CD4-positive, alpha-beta memory T cell (primary cell): ENCODE measurements around the gene BLVRB. TPM values are rescaled to one million over a fixed set of nuclear protein-coding genes. Genes with fewer than 3 reads are reported as not detected.
A peak's percentile ranks its signal among the peaks of the same experiment; 100 is the strongest.
"Not testable (repeated sequence)": the region's sequence is repeated elsewhere in the genome, so short reads cannot be mapped to it uniquely, and the experiment has no call there.

Source experiments
- CTCF ChIA-PET: fragments of 350-600 bp; sonication (Branson Sonifier 250); formaldehyde crosslinking; loops from one replicate; lab custom pipeline; 2021; ENCODE audit warnings: inconsistent platforms; ENCODE audit not compliant: partially characterized antibody; lab: Charles Lee
- POLR2A ChIA-PET: fragments of 350-600 bp; sonication (Branson Sonifier 250); formaldehyde crosslinking; loops from one replicate; lab custom pipeline; 2021; ENCODE audit not compliant: partially characterized antibody; lab: Charles Lee
- DNase-seq, 5 donors: peaks; one replicate each; pipeline versions ENCODE4 v3.0.0 to v3.0.0-alpha.2; 2020 to 2022; ENCODE audit warnings: mixed read lengths in 1 of 5
- H3K27ac ChIP-seq: one replicate; pipeline ENCODE4 v1.7.0; 2013; ENCODE audit warnings: low read depth, low read length
- H3K27me3 ChIP-seq: 2 replicates; pipeline ENCODE4 v1.7.0; 2013; ENCODE audit warnings: mild to moderate bottlenecking, low read length, moderate library complexity; ENCODE audit not compliant: insufficient read depth
- H3K36me3 ChIP-seq: 2 replicates; pipeline ENCODE4 v1.7.0; 2013; ENCODE audit warnings: mild to moderate bottlenecking, low read length, moderate library complexity; ENCODE audit not compliant: insufficient read depth
- H3K4me1 ChIP-seq: 2 replicates; pipeline ENCODE4 v1.7.0; 2013; ENCODE audit warnings: mild to moderate bottlenecking, low read length, moderate library complexity; ENCODE audit not compliant: insufficient read depth
- H3K4me3 ChIP-seq, 2 donors: one replicate each; pipeline ENCODE4 v1.7.0; 2013; ENCODE audit warnings: low read length in 2 of 2, mild to moderate bottlenecking in 1 of 2
- H3K9me3 ChIP-seq, 2 donors: one replicate each; pipeline ENCODE4 v1.7.0; 2013; ENCODE audit warnings: low read length in 2 of 2, control low read depth in 1 of 2; ENCODE audit not compliant: control insufficient read depth in 1 of 2
- H3K27ac Mint-ChIP-seq, 7 donors: one replicate each; pipeline ENCODE4 v1.8.0; 2020 to 2021; ENCODE audit warnings: mixed read lengths in 7 of 7, mild to moderate bottlenecking in 6 of 7, inconsistent platforms in 3 of 7, moderate library complexity in 3 of 7
- H3K27me3 Mint-ChIP-seq, 2 donors: one replicate each; pipeline ENCODE4 v1.8.0; 2020 to 2021; ENCODE audit warnings: mixed read lengths in 2 of 2
- H3K36me3 Mint-ChIP-seq, 2 donors: one replicate each; pipeline ENCODE4 v1.8.0; 2020 to 2021; ENCODE audit warnings: mixed read lengths in 2 of 2, inconsistent platforms in 1 of 2, mild to moderate bottlenecking in 1 of 2
- H3K4me1 Mint-ChIP-seq, 4 donors: one replicate each; pipeline ENCODE4 v1.8.0; 2020 to 2021; ENCODE audit warnings: mixed read lengths in 4 of 4, mild to moderate bottlenecking in 1 of 4
- H3K4me3 Mint-ChIP-seq, 8 donors: one replicate each; pipeline ENCODE4 v1.8.0; 2020 to 2021; ENCODE audit warnings: mixed read lengths in 8 of 8, mild to moderate bottlenecking in 7 of 8, moderate library complexity in 6 of 8, inconsistent platforms in 3 of 8
- H3K9me3 Mint-ChIP-seq, 8 donors: one replicate each; pipeline ENCODE4 v1.8.0; 2020 to 2021; ENCODE audit warnings: mixed read lengths in 8 of 8, mild to moderate bottlenecking in 5 of 8, inconsistent platforms in 3 of 8, moderate library complexity in 1 of 8
- intact Hi-C: fragments of 100-400 bp; cut with micrococcal nuclease; formaldehyde crosslinking; loops from one replicate; pipeline ENCODE4 v1.15.1; 2023
- polyA plus RNA-seq, 2 donors: library from polyadenylated mRNA; unstranded; fragments of 300-500 nt; fragmentation: Illumina TruSeq; gene quantifications; one replicate each; pipeline ENCODE4 v1.2.3, GENCODE V29; 2021
- total RNA-seq, 2 experiments: library from RNA; stranded (reverse); gene quantifications; one replicate each; pipeline ENCODE4 v1.2.3, GENCODE V29; 2021

The BLVRB gene
- total and polyA plus RNA-seq, 4 experiments from 2014 or later, result 12.3 to 34.6 (median 20.8) TPM

DNA sequence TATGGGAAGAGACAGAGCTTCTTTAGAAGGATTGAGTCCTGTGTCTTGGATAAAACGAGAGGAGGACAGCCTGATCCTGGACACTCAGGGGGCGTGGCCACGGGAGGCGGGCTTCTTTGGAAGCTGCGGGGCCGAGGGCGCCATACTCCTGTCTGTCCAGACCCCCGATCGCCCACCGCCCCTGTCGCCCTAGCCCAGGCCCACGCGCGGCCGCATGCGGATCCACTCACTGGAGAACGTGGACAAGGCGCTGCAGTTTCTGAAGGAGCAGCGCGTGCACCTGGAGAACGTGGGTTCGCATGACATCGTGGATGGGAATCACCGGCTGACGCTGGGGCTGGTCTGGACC lies 24.3 kb upstream of the BLVRB start:
- intact Hi-C loops, result no loop called here
- no peak overlapping the region for H3K27ac Mint-ChIP-seq
- POLR2A ChIA-PET, result no interaction called here
- H3K4me1 ChIP-seq, result no peaks in the 10 kb centered on the region
- peaks cover 0 to 7% (median 4%) of the 10 kb centered on the region in 4 donors for H3K4me1 Mint-ChIP-seq
- no peak for DNase-seq
- H3K36me3 Mint-ChIP-seq, result no peaks in the 10 kb centered on the region
- H3K36me3 ChIP-seq, result no peaks in the 10 kb centered on the region
- CTCF ChIA-PET, result no interaction called here
- H3K27me3 Mint-ChIP-seq, result peaks cover 16 to 20% of the 10 kb centered on the region in 2 donors
- H3K27me3 ChIP-seq, result peaks cover 3% of the 10 kb centered on the region
- no peaks in the 10 kb centered on the region for H3K9me3 Mint-ChIP-seq
- H3K27ac ChIP-seq, result no peak overlapping the region
- no peak overlapping the region for H3K4me3 ChIP-seq
- H3K9me3 ChIP-seq, result no peaks in the 10 kb centered on the region
- no peak overlapping the region for H3K4me3 Mint-ChIP-seq

DNA sequence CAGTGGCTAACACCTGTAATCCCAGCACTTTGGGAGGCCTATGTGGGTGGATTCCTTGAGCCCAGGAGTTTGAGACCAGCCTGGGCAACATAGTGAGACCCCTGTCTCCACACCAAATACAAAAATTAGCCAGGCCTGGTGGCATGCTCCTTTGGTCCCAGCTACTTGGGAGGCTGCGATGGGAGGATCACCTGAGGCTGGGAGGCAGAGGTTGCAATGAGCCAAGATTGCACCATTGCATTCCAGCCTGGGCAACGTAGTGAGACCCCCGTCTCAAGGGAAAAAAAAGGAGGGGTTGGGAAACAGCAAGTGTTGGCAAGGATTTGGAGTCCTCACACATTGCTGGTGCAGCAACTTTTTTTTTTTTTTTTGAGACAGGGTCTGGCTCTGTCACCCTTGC lies 20.5 kb upstream of the BLVRB start:
- no peak overlapping the region for H3K4me3 ChIP-seq
- CTCF ChIA-PET, result no interaction called here
- POLR2A ChIA-PET, result no interaction called here
- H3K27me3 ChIP-seq, result peaks cover 3% of the 10 kb centered on the region
- H3K27ac Mint-ChIP-seq, result peak overlapping the region in 1 of 7 donors; percentile 48
- H3K9me3 Mint-ChIP-seq, result no peaks in the 10 kb centered on the region
- peaks cover 0 to 7% (median 4%) of the 10 kb centered on the region in 4 donors for H3K4me1 Mint-ChIP-seq
- H3K9me3 ChIP-seq, result no peaks in the 10 kb centered on the region
- peaks cover 15 to 17% of the 10 kb centered on the region in 2 donors for H3K27me3 Mint-ChIP-seq
- no peak overlapping the region for H3K4me3 Mint-ChIP-seq
- no peak for DNase-seq
- intact Hi-C loops, result no loop called here
- no peaks in the 10 kb centered on the region for H3K4me1 ChIP-seq
- H3K36me3 Mint-ChIP-seq, result no peaks in the 10 kb centered on the region
- H3K36me3 ChIP-seq, result no peaks in the 10 kb centered on the region
- H3K27ac ChIP-seq, result no peak overlapping the region

DNA sequence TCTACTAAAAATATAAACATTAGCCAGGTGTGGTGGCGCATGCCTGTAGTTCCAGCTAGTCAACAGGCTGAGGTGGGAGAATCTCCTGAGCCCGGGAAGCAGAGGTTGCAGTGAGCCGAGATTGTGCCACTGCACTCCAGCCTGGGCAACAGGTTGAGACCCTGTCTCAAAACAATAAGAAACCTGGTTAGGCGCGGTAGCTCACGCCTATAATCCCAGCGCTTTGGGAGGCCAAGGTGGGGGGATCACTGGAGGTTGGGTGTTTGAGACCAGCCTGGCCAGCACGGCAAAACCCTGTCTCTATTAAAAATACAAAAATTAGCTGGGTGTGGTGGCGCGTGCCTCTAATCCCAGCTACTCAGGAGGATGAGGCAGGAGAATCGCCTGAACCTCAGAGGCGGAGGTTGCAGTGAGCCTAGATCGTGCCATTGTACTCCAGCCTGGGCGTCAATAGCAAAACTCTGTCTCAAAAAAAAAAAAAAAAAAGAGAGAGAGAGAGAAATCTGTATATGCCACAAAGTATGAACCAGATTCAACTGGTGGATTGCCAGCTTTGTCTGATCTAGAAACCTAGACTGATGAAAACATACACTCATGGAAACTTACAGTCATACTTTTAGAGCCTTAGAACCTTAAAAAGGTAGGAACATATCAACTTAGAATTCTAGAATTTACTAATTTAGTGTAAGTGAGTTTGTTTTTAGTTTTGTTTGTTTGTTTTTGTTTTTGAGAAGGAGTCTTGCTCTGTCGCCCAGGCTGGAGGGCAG lies 10.5 kb upstream of the BLVRB start:
- H3K9me3 Mint-ChIP-seq, H3K27ac Mint-ChIP-seq, H3K4me1 ChIP-seq, H3K36me3 ChIP-seq, H3K4me3 ChIP-seq, POLR2A ChIA-PET, H3K4me3 Mint-ChIP-seq, H3K36me3 Mint-ChIP-seq, H3K27ac ChIP-seq, DNase-seq, H3K4me1 Mint-ChIP-seq, H3K27me3 ChIP-seq, intact Hi-C loops, H3K9me3 ChIP-seq: not testable (repeated sequence)
- CTCF ChIA-PET, result interaction anchor here (1.5 kb wide), 1 partner anchor 12 kb away, joined by 3 read pairs; no protein-coding TSS in a partner anchor
- peaks cover 0 to 11% of the 10 kb centered on the region in 2 donors for H3K27me3 Mint-ChIP-seq

DNA sequence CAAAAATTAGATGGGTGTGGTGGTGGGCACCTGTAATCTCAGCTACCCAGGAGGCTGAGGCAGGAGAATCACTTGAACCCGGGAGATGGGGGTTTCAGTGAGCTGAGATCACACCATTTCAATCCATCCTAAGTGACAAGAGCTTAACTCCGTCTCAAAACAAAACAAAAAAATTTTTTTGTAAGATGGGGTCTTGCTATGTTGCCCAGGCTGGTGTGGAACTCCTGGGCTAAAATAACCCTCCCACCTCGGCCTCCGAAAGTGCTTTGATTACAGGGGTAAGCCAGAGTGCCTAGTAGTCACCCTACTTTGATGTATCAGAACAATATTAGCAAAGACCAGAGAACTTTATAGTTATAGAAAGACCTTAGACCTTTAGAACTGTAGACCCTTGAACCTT lies 9.2 kb upstream of the BLVRB start:
- Histone ChIP-seq H3K4me3 (no peak overlapping the region), H3K4me1 (no peaks in the 10 kb centered on the region), H3K9me3 (no peaks in the 10 kb centered on the region), H3K27ac (no peak overlapping the region), H3K36me3 (no peaks in the 10 kb centered on the region), H3K27me3 (no peaks in the 10 kb centered on the region)
- Mint-ChIP-seq H3K27ac (no peak overlapping the region), H3K27me3 (peaks cover 0 to 13% of the 10 kb centered on the region in 2 donors), H3K36me3 (no peaks in the 10 kb centered on the region), H3K4me1 (no peaks in the 10 kb centered on the region), H3K9me3 (peaks cover 0 to 2% (median 0%) of the 10 kb centered on the region in 8 donors), H3K4me3 (no peak overlapping the region)
- ChIA-PET POLR2A (no interaction called here), CTCF (interaction anchor here (1.2 to 2.7 kb wide), 2 partner anchors 10 to 54 kb away, joined by 3 to 13 read pairs; partner anchors contain the start of gene BLVRB)
- intact Hi-C loops, result no loop called here
- DNase-seq, result no peak

DNA sequence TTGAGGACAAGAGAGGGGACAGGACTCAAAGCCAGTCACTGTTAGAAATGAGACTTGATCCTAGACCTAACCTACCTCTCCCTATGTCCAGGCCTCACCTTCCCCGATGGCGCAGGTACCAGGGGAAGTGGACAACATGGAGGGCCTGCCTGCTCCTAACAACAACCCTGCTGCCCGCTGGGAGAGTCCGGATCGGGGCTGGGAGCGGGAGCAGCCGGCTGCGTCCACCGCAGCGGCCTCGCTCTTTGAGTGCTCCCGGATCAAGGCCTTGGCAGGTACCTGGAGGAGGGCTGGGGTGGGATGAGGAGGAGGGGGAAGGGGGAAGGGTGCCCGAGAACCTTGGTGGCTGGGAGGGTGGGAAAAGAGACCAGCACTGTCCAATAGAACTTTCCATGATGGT lies 7.0 kb upstream of the BLVRB start:
- H3K9me3 Mint-ChIP-seq, result peaks cover 0 to 2% (median 0%) of the 10 kb centered on the region in 8 donors
- POLR2A ChIA-PET, result no interaction called here
- CTCF ChIA-PET, result interaction anchor here (2.7 kb wide), 1 partner anchor 7 kb away, joined by 13 read pairs; the partner anchor contains the start of gene BLVRB
- no peaks in the 10 kb centered on the region for H3K36me3 Mint-ChIP-seq
- H3K4me1 ChIP-seq, result peaks cover 3% of the 10 kb centered on the region
- no peaks in the 10 kb centered on the region for H3K9me3 ChIP-seq
- peaks cover 0 to 18% of the 10 kb centered on the region in 2 donors for H3K27me3 Mint-ChIP-seq
- no peak overlapping the region for H3K27ac Mint-ChIP-seq
- H3K27me3 ChIP-seq, result no peaks in the 10 kb centered on the region
- H3K4me1 Mint-ChIP-seq, result no peaks in the 10 kb centered on the region
- intact Hi-C loops, result no loop called here
- no peaks in the 10 kb centered on the region for H3K36me3 ChIP-seq
- H3K4me3 ChIP-seq, result no peak overlapping the region
- no peak for DNase-seq
- H3K27ac ChIP-seq, result no peak overlapping the region
- no peak overlapping the region for H3K4me3 Mint-ChIP-seq

DNA sequence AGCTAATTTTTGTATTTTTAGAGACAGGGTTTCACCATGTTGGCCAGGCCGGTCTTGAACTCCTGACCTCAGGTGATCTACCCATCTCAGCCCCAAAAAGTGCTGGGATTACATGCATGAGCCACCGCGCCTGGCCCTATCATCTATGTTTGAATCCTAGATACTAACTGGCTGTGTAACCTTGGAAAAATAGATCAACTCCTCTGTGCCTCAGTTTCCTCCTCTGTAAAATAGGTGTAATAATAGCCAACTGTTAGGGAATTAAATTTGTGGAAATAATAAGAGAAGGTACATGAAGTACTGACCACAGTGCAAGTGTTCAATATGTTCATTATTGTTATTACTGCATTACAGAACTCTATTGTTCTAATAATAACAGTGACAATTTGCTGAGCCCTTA lies 5.6 kb upstream of the BLVRB start:
- intact Hi-C loops, result no loop called here
- POLR2A ChIA-PET, result no interaction called here

DNA sequence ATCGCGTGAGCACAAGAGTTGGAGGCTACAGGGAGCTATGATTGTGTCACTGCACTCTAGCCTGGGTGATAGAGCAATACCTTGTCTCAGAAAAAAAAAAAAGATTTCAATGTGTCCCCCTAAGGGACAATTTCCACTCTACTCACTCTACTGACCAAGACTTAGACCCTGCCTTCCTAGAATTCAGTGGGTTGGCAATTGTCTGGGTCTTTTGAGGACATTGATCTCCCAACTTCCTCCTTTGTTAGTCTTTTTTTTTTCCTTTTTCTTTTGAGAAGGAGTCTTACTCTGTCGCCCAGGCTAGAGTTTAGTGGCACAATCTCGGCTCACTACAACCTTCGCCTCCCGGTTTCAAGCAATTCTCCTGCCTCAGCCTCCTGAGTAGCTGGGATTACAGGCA lies 3.5 kb upstream of the BLVRB start:
- Histone ChIP-seq H3K27ac (no peak overlapping the region), H3K36me3 (no peaks in the 10 kb centered on the region), H3K4me1 (peaks cover 28% of the 10 kb centered on the region), H3K9me3 (no peaks in the 10 kb centered on the region), H3K27me3 (no peaks in the 10 kb centered on the region), H3K4me3 (no peak overlapping the region)
- H3K27ac Mint-ChIP-seq, result peak overlapping the region in 3 of 7 donors; percentile 14 to 53 (median 32)
- POLR2A ChIA-PET, result no interaction called here
- no peak for DNase-seq
- H3K4me3 Mint-ChIP-seq, result peak overlapping the region in 2 of 8 donors; percentile 30
- CTCF ChIA-PET, result interaction anchor here (1.2 kb wide), 1 partner anchor 48 kb away, joined by 7 read pairs; no protein-coding TSS in a partner anchor
- intact Hi-C loops, result loop anchor here (5.0 kb wide), 1 partner anchor 67 kb away; no protein-coding TSS in a partner anchor
- H3K27me3 Mint-ChIP-seq, result peaks cover 6 to 20% of the 10 kb centered on the region in 2 donors
- peaks cover 18 to 27% (median 24%) of the 10 kb centered on the region in 4 donors for H3K4me1 Mint-ChIP-seq
- H3K36me3 Mint-ChIP-seq, result peaks cover 4 to 6% of the 10 kb centered on the region in 2 donors
- H3K9me3 Mint-ChIP-seq, result peaks cover 0 to 2% (median 0%) of the 10 kb centered on the region in 8 donors

More for the DNA sequence above, 5.6 kb upstream of the BLVRB start:
- no peak overlapping the region for H3K4me3 ChIP-seq
- peaks cover 0 to 4% (median 0%) of the 10 kb centered on the region in 8 donors for H3K9me3 Mint-ChIP-seq
- no peak overlapping the region for H3K4me3 Mint-ChIP-seq
- CTCF ChIA-PET, result interaction anchor here (1.7 kb wide), 1 partner anchor 51 kb away, joined by 5 read pairs; no protein-coding TSS in a partner anchor
- peak overlapping the region in 1 of 7 donors; percentile 29 for H3K27ac Mint-ChIP-seq
- H3K4me1 ChIP-seq, result peaks cover 14% of the 10 kb centered on the region
- H3K36me3 ChIP-seq, result no peaks in the 10 kb centered on the region
- peaks cover 6 to 7% (median 7%) of the 10 kb centered on the region in 4 donors for H3K4me1 Mint-ChIP-seq
- H3K27ac ChIP-seq, result no peak overlapping the region
- H3K27me3 Mint-ChIP-seq, result peaks cover 6 to 21% of the 10 kb centered on the region in 2 donors
- H3K27me3 ChIP-seq, result no peaks in the 10 kb centered on the region
- no peaks in the 10 kb centered on the region for H3K9me3 ChIP-seq
- DNase-seq, result no peak
- H3K36me3 Mint-ChIP-seq, result peaks cover 4 to 6% of the 10 kb centered on the region in 2 donors
